Neural cell (in vitro differentiated cells): ENCODE measurements around the gene UNC45A. TPM values are rescaled to one million over a fixed set of nuclear protein-coding genes. Genes with fewer than 3 reads are reported as not detected.
"Not testable (repeated sequence)": the region's sequence is repeated elsewhere in the genome, so short reads cannot be mapped to it uniquely, and the experiment has no call there.

Experiments used
- H2AFZ ChIP-seq: fragments of 200-600, 300-800 bp; sonication (generic), shearing (Covaris generic); 2 replicates; pipeline ENCODE4 v1.6.0; 2014; ENCODE audit warnings: low read depth, mild to moderate bottlenecking, antibody characterized with exemption, low read length, moderate library complexity
- H3F3A ChIP-seq: fragments of 200-600 bp; shearing (Covaris generic); 2 replicates; pipeline ENCODE4 v1.6.1; 2016; ENCODE audit warnings: mild to moderate bottlenecking, moderate library complexity, mixed read lengths, antibody characterized with exemption, low read length; ENCODE audit not compliant: insufficient read depth, poor library complexity, severe bottlenecking
- H3K27ac ChIP-seq: fragments of 200-600, 300-800 bp; sonication (generic), shearing (Covaris generic); 2 replicates; pipeline ENCODE4 v1.5.1; 2014; ENCODE audit warnings: mild to moderate bottlenecking, low read length, moderate library complexity
- H3K27me3 ChIP-seq: fragments of 300-800, 200-600 bp; sonication (generic), shearing (Covaris generic); 2 replicates; pipeline ENCODE4 v1.6.0; 2014; ENCODE audit warnings: mild to moderate bottlenecking, low read depth, low read length, moderate library complexity; ENCODE audit not compliant: insufficient read depth
- H3K36me3 ChIP-seq: fragments of 300-800, 200-600 bp; sonication (generic), shearing (Covaris generic); 2 replicates; pipeline ENCODE4 v1.5.1; 2014; ENCODE audit warnings: mild to moderate bottlenecking, antibody characterized with exemption, low read length, moderate library complexity; ENCODE audit not compliant: insufficient read depth
- H3K4me2 ChIP-seq: fragments of 300-800, 200-600 bp; sonication (generic), shearing (Covaris generic); 2 replicates; pipeline ENCODE4 v1.6.0; 2014; ENCODE audit warnings: mild to moderate bottlenecking, low read length
- H3K4me3 ChIP-seq: fragments of 300-800, 200-600 bp; sonication (generic), shearing (Covaris generic); 2 replicates; pipeline ENCODE4 v1.5.1; 2014; ENCODE audit warnings: mild to moderate bottlenecking, low read length, moderate library complexity
- H3K79me2 ChIP-seq: fragments of 200-600 bp; shearing (Covaris generic); replicated peaks from 2 replicates; pipeline ENCODE4 v1.6.0; 2014; ENCODE audit warnings: mild to moderate bottlenecking, low read length, moderate library complexity; ENCODE audit not compliant: insufficient read depth
- H3K9ac ChIP-seq: fragments of 300-800, 200-600 bp; sonication (generic), shearing (Covaris generic); 2 replicates; pipeline ENCODE4 v1.6.1; 2016; ENCODE audit warnings: mild to moderate bottlenecking, low read length, mixed read lengths
- H3K9me2 ChIP-seq: fragments of 200-600 bp; shearing (Covaris generic); 2 replicates; pipeline ENCODE4 v1.6.1; 2016; ENCODE audit warnings: mild to moderate bottlenecking, low read length, mixed read lengths; ENCODE audit not compliant: insufficient read depth
- H3K9me3 ChIP-seq: fragments of 200-600, 300-800 bp; sonication (generic), shearing (Covaris generic); 2 replicates; pipeline ENCODE4 v1.6.1; 2016; ENCODE audit warnings: mild to moderate bottlenecking, mixed run types, low read length, moderate library complexity, mixed read lengths
- H4K20me1 ChIP-seq: fragments of 200-600 bp; shearing (Covaris generic); 2 replicates; pipeline ENCODE4 v1.6.1; 2016; ENCODE audit warnings: mild to moderate bottlenecking, mixed run types; ENCODE audit not compliant: insufficient read depth
- CTCF ChIP-seq: fragments of 450-650 bp; IDR thresholded peaks from 2 replicates; pipeline ENCODE4 v1.5.1; 2014; ENCODE audit warnings: antibody characterized with exemption, mild to moderate bottlenecking, moderate library complexity; ENCODE audit not compliant: poor library complexity, severe bottlenecking
- EP300 ChIP-seq: fragments of 450-650 bp; conservative IDR thresholded peaks from 2 replicates; pipeline ENCODE4 v1.6.1; 2014; ENCODE audit warnings: antibody characterized with exemption, mild to moderate bottlenecking, moderate library complexity; ENCODE audit not compliant: poor library complexity, severe bottlenecking
- EZH2 ChIP-seq: fragments of 200-600, 300-800 bp; shearing (Covaris generic), sonication (generic); IDR thresholded peaks from 2 replicates; pipeline ENCODE4 v1.6.1; 2014; ENCODE audit warnings: antibody characterized with exemption, low read length, borderline replicate concordance, mild to moderate bottlenecking; ENCODE audit not compliant: insufficient read depth, poor library complexity, severe bottlenecking
- MXI1 ChIP-seq: fragments of 450-650 bp; conservative IDR thresholded peaks from 2 replicates; pipeline ENCODE4 v1.6.1; 2014; ENCODE audit warnings: antibody characterized with exemption, mild to moderate bottlenecking; ENCODE audit not compliant: poor library complexity, severe bottlenecking
- POLR2AphosphoS5 ChIP-seq: IDR thresholded peaks from 2 replicates; pipeline ENCODE4 v1.6.1; 2012
- RAD21 ChIP-seq: fragments of 450-650 bp; conservative IDR thresholded peaks from 2 replicates; pipeline ENCODE4 v1.6.1; 2014; ENCODE audit warnings: antibody characterized with exemption, mild to moderate bottlenecking, moderate library complexity
- REST ChIP-seq: IDR thresholded peaks from 2 replicates; pipeline ENCODE4 v1.6.1; 2012; ENCODE audit warnings: borderline replicate concordance
- SMC3 ChIP-seq: fragments of 450-650 bp; conservative IDR thresholded peaks from 2 replicates; pipeline ENCODE4 v1.6.1; 2014; ENCODE audit warnings: antibody characterized with exemption, mild to moderate bottlenecking, moderate library complexity; ENCODE audit not compliant: poor library complexity
- TAF1 ChIP-seq: IDR thresholded peaks from 2 replicates; pipeline ENCODE4 v1.6.1; 2012; ENCODE audit warnings: low read depth
- polyA plus RNA-seq: library from polyadenylated mRNA; depleted of rRNA; stranded (reverse); fragments of >200 nt; gene quantifications from 2 replicates; pipeline ENCODE4 v1.2.3, GENCODE V29; 2014

Gene UNC45A
- polyA plus RNA-seq, 1 donor from 2014 or later, result 41.3 TPM

DNA sequence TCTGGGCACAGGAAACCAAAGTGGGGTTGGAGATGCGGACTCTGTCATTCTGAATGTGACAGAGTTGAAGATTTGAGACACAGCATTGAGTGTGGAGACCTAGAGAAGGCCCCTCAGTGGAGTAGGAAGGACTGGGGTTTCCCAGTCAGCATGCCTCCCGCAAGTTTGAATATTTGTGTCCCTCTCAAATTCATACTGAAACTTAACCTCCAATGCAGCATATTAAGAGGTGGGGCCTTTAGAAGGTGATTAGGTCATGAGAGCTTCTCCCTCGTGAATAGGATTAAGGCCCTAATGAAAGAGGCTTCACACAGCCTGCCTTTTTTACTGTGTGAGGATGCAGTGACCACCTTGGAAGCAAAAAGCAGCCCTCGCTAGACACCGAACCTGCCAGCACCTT lies 10.7 kb upstream of the UNC45A start:
- Histone ChIP-seq H3F3A (no peaks in the 10 kb centered on the region), H3K4me2 (no peak overlapping the region), H2AFZ (no peak overlapping the region), H3K9me2 (no peaks in the 10 kb centered on the region), H3K9me3 (no peaks in the 10 kb centered on the region), H4K20me1 (no peaks in the 10 kb centered on the region), H3K79me2 (no peaks in the 10 kb centered on the region), H3K27ac (no peak overlapping the region), H3K27me3 (no peaks in the 10 kb centered on the region), H3K4me3 (no peak overlapping the region), H3K36me3 (no peaks in the 10 kb centered on the region), H3K9ac (no peak overlapping the region)
- TF ChIP-seq POLR2AphosphoS5, result no peak
- no peak for TF ChIP-seq CTCF

GRCh38 chr15:90926766-90927165 lies 8.3 kb upstream of the UNC45A start:
- not testable (repeated sequence) for H3K36me3 ChIP-seq, H2AFZ ChIP-seq, H3K27me3 ChIP-seq, H3K79me2 ChIP-seq, H3K9me2 ChIP-seq, H3K4me2 ChIP-seq, H4K20me1 ChIP-seq, H3K27ac ChIP-seq, H3K9ac ChIP-seq, H3K4me3 ChIP-seq, H3K9me3 ChIP-seq, H3F3A ChIP-seq

DNA sequence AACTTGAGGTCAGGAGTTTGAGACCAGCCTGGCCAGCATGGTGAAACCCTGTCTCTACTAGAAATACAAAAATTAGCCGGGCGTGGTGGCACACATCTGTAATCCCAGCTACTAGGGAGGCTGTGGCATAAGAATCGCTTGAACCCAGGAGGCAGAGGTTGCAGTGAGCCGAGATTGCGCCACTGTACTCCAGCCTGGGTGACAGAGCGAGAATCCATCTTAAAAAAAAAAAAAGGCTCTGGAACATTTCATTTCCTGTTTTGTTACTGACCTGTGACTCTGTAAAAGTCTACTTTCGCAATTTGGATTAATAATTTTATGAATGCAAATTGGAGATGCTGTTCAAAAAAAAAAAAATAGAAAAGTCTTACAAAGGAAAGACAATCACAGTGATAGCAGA lies 7.0 kb upstream of the UNC45A start:
- H3F3A ChIP-seq, H3K27ac ChIP-seq, H2AFZ ChIP-seq, H4K20me1 ChIP-seq, H3K36me3 ChIP-seq, H3K4me2 ChIP-seq, H3K9me2 ChIP-seq, H3K4me3 ChIP-seq, H3K9ac ChIP-seq, H3K9me3 ChIP-seq, H3K27me3 ChIP-seq, H3K79me2 ChIP-seq: not testable (repeated sequence)

DNA sequence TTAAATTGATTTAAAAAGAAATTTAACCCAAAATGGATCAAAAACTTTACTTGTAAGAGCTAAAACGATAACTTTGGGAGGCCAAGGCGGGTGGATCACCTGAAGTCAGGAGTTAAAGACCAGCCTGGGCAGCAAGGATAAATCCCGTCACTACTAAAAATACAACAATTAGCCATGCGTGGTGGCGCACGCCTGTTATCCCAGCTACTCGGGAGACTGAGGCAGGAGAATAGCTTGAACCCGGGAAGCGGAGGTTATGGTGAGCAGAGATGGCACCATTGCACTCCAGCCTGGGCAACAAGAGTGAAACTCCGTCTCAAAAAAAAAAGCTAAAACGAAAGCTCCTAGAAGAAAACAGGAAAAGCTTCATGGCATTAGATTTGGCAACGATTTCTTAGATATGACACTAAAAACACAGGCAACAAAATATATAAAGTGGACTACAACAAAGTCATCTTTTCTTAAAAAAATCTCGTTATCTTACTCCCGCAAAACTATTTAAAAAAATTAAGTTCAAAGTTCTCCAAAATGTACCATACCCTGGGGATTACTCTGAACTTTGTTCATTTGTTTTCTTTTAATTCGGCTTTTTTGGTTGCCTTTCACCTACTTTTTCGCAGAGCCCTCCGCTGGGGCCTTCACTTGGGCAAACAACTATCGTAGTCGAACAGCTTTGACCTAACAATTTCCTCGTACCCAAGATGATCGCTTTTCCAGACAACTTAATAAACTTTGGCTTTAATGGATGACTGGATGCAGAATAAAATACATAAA lies 5.7 kb upstream of the UNC45A start:
- no peak overlapping the region for H3K27ac ChIP-seq
- no peaks in the 10 kb centered on the region for H4K20me1 ChIP-seq
- no peak overlapping the region for H3K9ac ChIP-seq
- no peaks in the 10 kb centered on the region for H3K9me2 ChIP-seq
- no peak overlapping the region for H3K4me3 ChIP-seq
- no peaks in the 10 kb centered on the region for H3K27me3 ChIP-seq
- no peaks in the 10 kb centered on the region for H3F3A ChIP-seq
- no peaks in the 10 kb centered on the region for H3K36me3 ChIP-seq
- no peaks in the 10 kb centered on the region for H3K79me2 ChIP-seq
- TF ChIP-seq EZH2 (no peak), SMC3 (no peak), CTCF (no peak), REST (no peak), POLR2AphosphoS5 (no peak), RAD21 (no peak), MXI1 (no peak), TAF1 (no peak), EP300 (no peak)
- H2AFZ ChIP-seq, result no peak overlapping the region
- H3K4me2 ChIP-seq, result no peak overlapping the region
- H3K9me3 ChIP-seq, result no peaks in the 10 kb centered on the region
